H9 (cell line): ENCODE results near the gene NYAP1. TPM values are rescaled to one million over a fixed set of nuclear protein-coding genes. Genes with fewer than 3 reads are reported as not detected.
"Not testable (repeated sequence)": the region's sequence is repeated elsewhere in the genome, so short reads cannot be mapped to it uniquely, and the experiment has no call there.

Source experiments
- DNase-seq: peaks from one replicate; pipeline ENCODE4 v3.0.0-alpha.2; 2017
- H2AFZ ChIP-seq: one replicate; pipeline ENCODE4 v1.6.1; 2013; ENCODE audit warnings: mild to moderate bottlenecking, low read length, control low read depth, moderate library complexity
- H2AK5ac ChIP-seq: 2 replicates; pipeline ENCODE4 v1.6.1; 2013; ENCODE audit warnings: low read length, control low read depth, mixed read lengths; ENCODE audit not compliant: insufficient read length
- H2BK120ac ChIP-seq: one replicate; pipeline ENCODE4 v1.6.1; 2013; ENCODE audit warnings: low read depth, mild to moderate bottlenecking, low read length, control low read depth, inconsistent platforms; ENCODE audit not compliant: poor library complexity, severe bottlenecking
- H2BK12ac ChIP-seq: 2 replicates; pipeline ENCODE4 v1.6.1; 2013; ENCODE audit warnings: low read length, control low read depth, mixed read lengths, low read depth; ENCODE audit not compliant: insufficient read length
- H2BK15ac ChIP-seq: 2 replicates; pipeline ENCODE4 v1.6.1; 2013; ENCODE audit warnings: low read depth, low read length, control low read depth
- H2BK20ac ChIP-seq: one replicate; pipeline ENCODE4 v1.6.1; 2013; ENCODE audit warnings: low read depth, mild to moderate bottlenecking, low read length, control low read depth, inconsistent platforms; ENCODE audit not compliant: poor library complexity, severe bottlenecking
- H2BK5ac ChIP-seq: 2 replicates; pipeline ENCODE4 v1.6.1; 2013; ENCODE audit warnings: low read length, control low read depth, mixed read lengths; ENCODE audit not compliant: insufficient read length
- H3K14ac ChIP-seq: 2 replicates; pipeline ENCODE4 v1.6.1; 2013; ENCODE audit warnings: low read length, control low read depth; ENCODE audit not compliant: insufficient read depth
- H3K18ac ChIP-seq: 2 replicates; pipeline ENCODE4 v1.6.1; 2013; ENCODE audit warnings: low read depth, mild to moderate bottlenecking, mixed read lengths, low read length, control low read depth; ENCODE audit not compliant: insufficient read length
- H3K23ac ChIP-seq: 2 replicates; pipeline ENCODE4 v1.6.1; 2013; ENCODE audit warnings: low read length, control low read depth, mixed read lengths, low read depth; ENCODE audit not compliant: insufficient read length
- H3K23me2 ChIP-seq: 2 replicates; pipeline ENCODE4 v1.6.1; 2013; ENCODE audit warnings: low read depth, mild to moderate bottlenecking, mixed read lengths, low read length, control low read depth; ENCODE audit not compliant: insufficient read length, poor library complexity, severe bottlenecking
- H3K27ac ChIP-seq: 2 replicates; pipeline ENCODE4 v1.5.1; 2013; ENCODE audit warnings: low read length, control low read depth, mixed read lengths, low read depth; ENCODE audit not compliant: insufficient read length
- H3K27me3 ChIP-seq: 2 replicates; pipeline ENCODE4 v1.6.1; 2013; ENCODE audit warnings: low read length, control low read depth, inconsistent platforms; ENCODE audit not compliant: insufficient read depth
- H3K4ac ChIP-seq: 2 replicates; pipeline ENCODE4 v1.6.1; 2013; ENCODE audit warnings: low read depth, mild to moderate bottlenecking, control low read depth, inconsistent platforms, low read length, moderate library complexity
- H3K4me1 ChIP-seq: 2 replicates; pipeline ENCODE4 v1.6.1; 2013; ENCODE audit warnings: low read length, control low read depth, inconsistent platforms; ENCODE audit not compliant: insufficient read depth
- H3K4me2 ChIP-seq: 2 replicates; pipeline ENCODE4 v1.6.1; 2013; ENCODE audit warnings: low read length, control low read depth, mixed read lengths; ENCODE audit not compliant: insufficient read length, insufficient read depth
- H3K56ac ChIP-seq: 2 replicates; pipeline ENCODE4 v1.6.1; 2013; ENCODE audit warnings: low read depth, mild to moderate bottlenecking, mixed read lengths, low read length, control low read depth; ENCODE audit not compliant: insufficient read length
- H3K79me1 ChIP-seq: 2 replicates; pipeline ENCODE4 v1.6.1; 2013; ENCODE audit warnings: low read depth, mild to moderate bottlenecking, moderate library complexity, low read length, control low read depth, inconsistent platforms; ENCODE audit not compliant: insufficient read depth, poor library complexity, severe bottlenecking
- H3K79me2 ChIP-seq: 2 replicates; pipeline ENCODE4 v1.6.1; 2013; ENCODE audit warnings: low read length, control low read depth, inconsistent platforms; ENCODE audit not compliant: insufficient read depth
- H3K9ac ChIP-seq: 2 replicates; pipeline ENCODE4 v1.6.1; 2013; ENCODE audit warnings: low read length, control low read depth, mixed read lengths; ENCODE audit not compliant: insufficient read length; ENCODE audit errors: extremely low read depth
- H3K9me3 ChIP-seq: one replicate; pipeline ENCODE4 v1.6.1; 2013; ENCODE audit warnings: low read depth, low read length, inconsistent platforms; ENCODE audit not compliant: control insufficient read depth
- H3T11ph ChIP-seq: one replicate; pipeline ENCODE4 v1.6.1; 2013; ENCODE audit warnings: mild to moderate bottlenecking, low read length, control low read depth, inconsistent platforms
- H4K20me1 ChIP-seq: one replicate; pipeline ENCODE4 v1.6.1; 2013; ENCODE audit not compliant: control insufficient read depth, insufficient read length, insufficient read depth
- H4K5ac ChIP-seq: 2 replicates; pipeline ENCODE4 v1.6.1; 2013; ENCODE audit warnings: low read depth, mild to moderate bottlenecking, mixed read lengths, low read length, control low read depth; ENCODE audit not compliant: insufficient read length
- H4K8ac ChIP-seq: replicated peaks from 2 replicates; pipeline ENCODE4 v1.6.1; 2013; ENCODE audit warnings: low read length, control low read depth, mixed read lengths, low read depth; ENCODE audit not compliant: insufficient read length
- H4K91ac ChIP-seq: 2 replicates; pipeline ENCODE4 v1.6.1; 2013; ENCODE audit warnings: low read depth, mild to moderate bottlenecking, moderate library complexity, mixed read lengths, low read length, control low read depth; ENCODE audit not compliant: insufficient read length
- H3K27ac Mint-ChIP-seq, 3 experiments: 2 replicates in 2 of 3; 3 replicates in 1 of 3; pipeline ENCODE4 v1.8.0; 2020 to 2021; ENCODE audit warnings: mixed read lengths in 3 of 3, mild to moderate bottlenecking in 1 of 3, moderate library complexity in 1 of 3
- H3K27me3 Mint-ChIP-seq: 2 replicates; pipeline ENCODE4 v1.8.0; 2021; ENCODE audit warnings: low read depth, mild to moderate bottlenecking, moderate library complexity, mixed read lengths
- H3K36me3 Mint-ChIP-seq, 3 experiments: 2 replicates in 2 of 3; 3 replicates in 1 of 3; pipeline ENCODE4 v1.8.0; 2020 to 2021; ENCODE audit warnings: low read depth in 3 of 3, mixed read lengths in 3 of 3; ENCODE audit not compliant: insufficient read depth in 1 of 3
- H3K4me1 Mint-ChIP-seq, 2 experiments: 2 replicates each; pipeline ENCODE4 v1.8.0; 2020; ENCODE audit warnings: mixed read lengths in 2 of 2
- H3K4me3 Mint-ChIP-seq, 2 experiments: 2 replicates in 1 of 2; 3 replicates in 1 of 2; pipeline ENCODE4 v1.8.0; 2020 to 2021; ENCODE audit warnings: mild to moderate bottlenecking in 2 of 2, mixed read lengths in 2 of 2, moderate library complexity in 1 of 2
- H3K9me3 Mint-ChIP-seq, 2 experiments: 2 replicates in 1 of 2; 3 replicates in 1 of 2; pipeline ENCODE4 v1.8.0; 2020; ENCODE audit warnings: mild to moderate bottlenecking in 2 of 2, mixed read lengths in 2 of 2, moderate library complexity in 1 of 2
- CTCF ChIP-seq: fragments of 200-600 bp; sonication (generic); conservative IDR thresholded peaks from 3 replicates; pipeline ENCODE4 v1.8.0; 2021; ENCODE audit warnings: antibody characterized with exemption, mild to moderate bottlenecking
- WGBS: extraction: QIAGEN DNeasy Blood & Tissue Kit; methylation state at CpG from one replicate; pipeline ENCODE4 v1.1.7; 2013; ENCODE audit warnings: missing lambda C conversion rate, low lambda C conversion rate, mixed read lengths; ENCODE audit not compliant: insufficient read length; ENCODE audit errors: extremely low coverage; 5-methylcytosine and 5-hydroxymethylcytosine counted together
- total RNA-seq: library from RNA; stranded (reverse); gene quantifications from 2 replicates; pipeline ENCODE4 v1.2.1, GENCODE V29; 2021

Gene NYAP1
- total RNA-seq, 1 experiment from 2014 or later = 3.2 TPM

GRCh38 chr7:100540073-100540723 lies 56.5 kb downstream of the NYAP1 start:
- peaks cover 24% of the 10 kb centered on the region for H3K27me3 Mint-ChIP-seq
- no peak overlapping the region for H3K56ac ChIP-seq
- no peaks in the 10 kb centered on the region for H3K79me2 ChIP-seq
- no peak overlapping the region for H2BK15ac ChIP-seq
- H3K9me3 ChIP-seq = no peaks in the 10 kb centered on the region
- no peak overlapping the region for H3K27ac Mint-ChIP-seq
- H3K18ac ChIP-seq = no peak overlapping the region
- no CpG with 5 or more reads among the region's 6 CpGs for WGBS
- H3K9ac ChIP-seq = peak overlapping the region; percentile 65
- no peak overlapping the region for H2AFZ ChIP-seq
- H3K4me2 ChIP-seq = peak overlapping the region; percentile 96
- H3K27ac ChIP-seq = no peak overlapping the region
- H4K20me1 ChIP-seq = no peaks in the 10 kb centered on the region
- H3K4me1 ChIP-seq = peaks cover 9% of the 10 kb centered on the region
- no peak overlapping the region for H2AK5ac ChIP-seq
- H4K91ac ChIP-seq = no peak overlapping the region
- no peak overlapping the region for H2BK120ac ChIP-seq
- no peak overlapping the region for H3K4ac ChIP-seq
- no peaks in the 10 kb centered on the region for H3K36me3 Mint-ChIP-seq
- no peak overlapping the region for H4K5ac ChIP-seq
- H3K79me1 ChIP-seq = no peaks in the 10 kb centered on the region
- H3K9me3 Mint-ChIP-seq = no peaks in the 10 kb centered on the region; a peak in 1 of 5 replicates
- H3K4me1 Mint-ChIP-seq = peaks cover 53 to 59% of the 10 kb centered on the region in 2 experiments
- H3K14ac ChIP-seq = no peak overlapping the region
- H3K23ac ChIP-seq = no peak overlapping the region
- no peak overlapping the region for H3T11ph ChIP-seq
- peaks cover 11% of the 10 kb centered on the region for H3K23me2 ChIP-seq
- no peak overlapping the region for H2BK5ac ChIP-seq
- H4K8ac ChIP-seq = no peak overlapping the region
- H3K4me3 Mint-ChIP-seq = peak overlapping the region; percentile 79 to 88
- no peak for DNase-seq
- H3K27me3 ChIP-seq = no peaks in the 10 kb centered on the region; the same call in 1 of the 2 replicates
- no peak overlapping the region for H2BK20ac ChIP-seq
- TF ChIP-seq CTCF = no peak
- no peak overlapping the region for H2BK12ac ChIP-seq

GRCh38 chr7:100541309-100541708 lies 57.6 kb downstream of the NYAP1 start:
- not testable (repeated sequence) for DNase-seq, H3K27ac ChIP-seq, H4K5ac ChIP-seq, H3K36me3 Mint-ChIP-seq, H3K9me3 Mint-ChIP-seq, H3K9me3 ChIP-seq, H3K56ac ChIP-seq, H3K23ac ChIP-seq, H3K79me1 ChIP-seq, H3K14ac ChIP-seq, H3K79me2 ChIP-seq, H2AK5ac ChIP-seq, H4K20me1 ChIP-seq, H4K8ac ChIP-seq, H3K4me2 ChIP-seq, H3K4ac ChIP-seq, H4K91ac ChIP-seq, H3T11ph ChIP-seq, H2BK15ac ChIP-seq, H2BK12ac ChIP-seq, H3K27me3 ChIP-seq, H3K18ac ChIP-seq, H3K9ac ChIP-seq, H2AFZ ChIP-seq, H2BK5ac ChIP-seq, H2BK20ac ChIP-seq, H2BK120ac ChIP-seq
- peaks cover 24% of the 10 kb centered on the region for H3K27me3 Mint-ChIP-seq
- WGBS = no CpG with 5 or more reads among the region's 7 CpGs
- Histone ChIP-seq H3K4me1 (peaks cover 15% of the 10 kb centered on the region), H3K23me2 (peaks cover 11% of the 10 kb centered on the region)
- H3K4me3 Mint-ChIP-seq = peak overlapping the region in 1 of 2 experiments; percentile 5; a peak in 2 of 5 replicates
- peaks cover 64 to 70% of the 10 kb centered on the region in 2 experiments for H3K4me1 Mint-ChIP-seq
- peak overlapping the region in 1 of 3 experiments; percentile 98; a peak in 2 of 7 replicates for H3K27ac Mint-ChIP-seq
